ENCODE measurements around the gene ARHGAP9. TPM values are rescaled to one million over a fixed set of nuclear protein-coding genes. Genes with fewer than 3 reads are reported as not detected.

Gene ARHGAP9
- total RNA-seq (10 to 100 TPM in 2 of 9 donors, 1 to 10 TPM in 7; 2.2 to 33.4 (median 3.9) TPM), polyA plus RNA-seq (1 to 10 TPM; 1.7 to 3.4 TPM)
- long read RNA-seq, donor 1, partial matches to known transcripts, result 0 of 1 reads
- long read RNA-seq, donor 1, other reads (novel, unspliced or antisense), result 0 of 1 reads
- long read RNA-seq, donor 2, partial matches to known transcripts, result 1 of 5 reads
- long read RNA-seq, donor 2, other reads (novel, unspliced or antisense), result 4 of 5 reads
- long read RNA-seq, donor 3, partial matches to known transcripts, result 1 of 5 reads
- long read RNA-seq, donor 3, other reads (novel, unspliced or antisense), result 3 of 5 reads

DNA sequence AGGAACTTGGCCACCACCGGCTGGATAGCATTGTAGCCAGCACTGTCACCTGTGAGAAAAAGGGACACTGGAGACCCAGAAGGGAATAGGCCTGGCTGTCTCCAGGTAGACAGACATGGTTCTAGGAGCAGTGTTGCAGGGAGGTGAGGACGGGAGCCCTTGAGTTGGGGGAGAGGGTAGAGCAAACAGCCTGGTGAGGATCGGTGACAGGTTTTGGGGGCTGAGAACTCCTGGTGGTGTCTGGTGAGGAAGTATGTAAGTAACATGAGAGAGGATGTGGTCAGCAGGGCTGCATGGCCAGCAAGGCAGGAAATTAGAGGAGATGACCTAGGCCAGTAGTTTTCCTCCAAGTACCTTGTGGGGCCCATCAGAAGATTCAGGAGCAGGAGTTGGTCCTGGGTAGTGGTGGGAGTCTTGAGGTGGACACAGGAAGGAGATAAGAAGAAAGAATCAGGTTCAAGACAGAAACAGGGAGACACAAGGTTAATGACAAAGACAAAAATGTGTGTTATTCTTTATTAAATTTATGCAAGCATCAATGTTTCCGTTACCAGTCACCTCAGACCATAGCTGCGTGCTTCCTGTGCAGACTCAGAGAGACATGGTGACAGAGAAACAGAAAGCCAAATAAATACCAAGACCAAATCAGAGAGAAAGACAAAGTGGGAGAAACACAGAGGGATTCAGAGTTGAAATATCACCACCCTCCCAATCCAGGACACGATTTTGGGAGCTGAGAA is at the start of gene ARHGAP9:
TSS of gene ARHGAP9 (minus strand) at position 491 of the 740 bp plus-strand sequence. CDS start at position 31, 460 bp downstream.
- Histone ChIP-seq H3K36me3 (peaks cover 0 to 8% (median 0%) of the 10 kb centered on the region in 9 donors), H3K27ac (peak within 1 kb of the TSS in 5 of 12 donors; percentile 4 to 94 (median 62)), H3K9me3 (no peaks in the 10 kb centered on the region), H3K4me1 (peaks cover 0 to 50% (median 15%) of the 10 kb centered on the region in 12 donors), H3K27me3 (peaks cover 12 to 41% (median 22%) of the 10 kb centered on the region in 9 donors), H3K4me3 (peak within 1 kb of the TSS in 2 of 12 donors; percentile 50 to 68)
- DNase-seq (no peak), ATAC-seq (peak in 1 of 4 donors; percentile 31)
- 69 to 79% (median 75%) methylated on average over 6 of the region's 6 CpGs for WGBS, 4 donors
- intact Hi-C loops (cut with DNase I), result no loop called here
- TF ChIP-seq, protein P1, sequence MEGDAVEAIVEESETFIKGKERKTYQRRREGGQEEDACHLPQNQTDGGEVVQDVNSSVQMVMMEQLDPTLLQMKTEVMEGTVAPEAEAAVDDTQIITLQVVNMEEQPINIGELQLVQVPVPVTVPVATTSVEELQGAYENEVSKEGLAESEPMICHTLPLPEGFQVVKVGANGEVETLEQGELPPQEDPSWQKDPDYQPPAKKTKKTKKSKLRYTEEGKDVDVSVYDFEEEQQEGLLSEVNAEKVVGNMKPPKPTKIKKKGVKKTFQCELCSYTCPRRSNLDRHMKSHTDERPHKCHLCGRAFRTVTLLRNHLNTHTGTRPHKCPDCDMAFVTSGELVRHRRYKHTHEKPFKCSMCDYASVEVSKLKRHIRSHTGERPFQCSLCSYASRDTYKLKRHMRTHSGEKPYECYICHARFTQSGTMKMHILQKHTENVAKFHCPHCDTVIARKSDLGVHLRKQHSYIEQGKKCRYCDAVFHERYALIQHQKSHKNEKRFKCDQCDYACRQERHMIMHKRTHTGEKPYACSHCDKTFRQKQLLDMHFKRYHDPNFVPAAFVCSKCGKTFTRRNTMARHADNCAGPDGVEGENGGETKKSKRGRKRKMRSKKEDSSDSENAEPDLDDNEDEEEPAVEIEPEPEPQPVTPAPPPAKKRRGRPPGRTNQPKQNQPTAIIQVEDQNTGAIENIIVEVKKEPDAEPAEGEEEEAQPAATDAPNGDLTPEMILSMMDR (IDR thresholded peaks at IDR 0.05), result no peak
- TF ChIP-seq POLR2A (IDR thresholded peaks at IDR 0.05), result no peak

DNA sequence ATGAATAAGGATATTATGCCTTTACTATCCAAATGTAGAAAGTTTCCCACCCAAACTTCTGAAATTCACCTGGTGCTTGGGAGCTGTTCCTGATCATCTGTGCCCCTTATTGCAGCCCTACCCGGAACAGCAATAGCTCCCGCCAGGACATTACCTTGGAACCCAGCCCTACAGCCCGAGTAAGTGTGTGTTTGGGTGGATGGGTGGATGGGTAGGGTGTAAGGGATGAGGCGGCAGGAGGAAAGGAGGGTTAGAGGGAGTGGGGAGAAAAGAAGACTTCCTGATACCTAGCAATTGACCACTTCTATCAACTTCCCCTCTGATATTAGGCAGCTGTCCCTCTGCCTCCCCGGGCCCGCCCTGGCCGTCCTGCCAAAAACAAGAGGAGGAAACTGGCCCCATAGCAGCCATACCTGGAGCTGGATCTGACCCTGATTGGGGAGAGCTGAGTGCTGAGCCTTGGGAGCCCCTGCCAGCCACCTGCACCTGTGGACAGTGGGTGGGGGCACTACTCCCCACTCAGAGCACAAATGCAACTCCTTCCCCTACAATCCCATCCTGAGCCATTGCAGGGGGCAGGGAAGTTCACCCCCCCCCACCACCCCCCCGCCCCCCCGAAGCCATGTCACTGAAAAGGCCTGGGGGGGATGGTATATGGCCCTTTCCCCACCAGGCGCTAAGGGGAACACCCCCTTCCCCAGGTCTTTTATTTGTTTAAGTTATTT is 49.3 kb upstream of the ARHGAP9 start:
- peaks cover 4 to 100% (median 94%) of the 10 kb centered on the region in 9 donors for H3K36me3 ChIP-seq
- no peak overlapping the region for H3K4me3 ChIP-seq
- H3K9me3 ChIP-seq, result no peaks in the 10 kb centered on the region
- DNase-seq (peak in 1 of 5 donors; percentile 27), ATAC-seq (no peak)
- WGBS, 4 donors, result 75 to 80% (median 75%) methylated on average over 10 of the region's 10 CpGs
- TF ChIP-seq POLR2A (IDR thresholded peaks at IDR 0.05), result no peak
- TF ChIP-seq, protein P1 (IDR thresholded peaks at IDR 0.05), result no peak
- H3K4me1 ChIP-seq, result peaks cover 0 to 17% (median 13%) of the 10 kb centered on the region in 12 donors
- peak overlapping the region in 1 of 12 donors; percentile 21 for H3K27ac ChIP-seq
- intact Hi-C loops (cut with DNase I), result no loop called here
- H3K27me3 ChIP-seq, result no peaks in the 10 kb centered on the region

DNA sequence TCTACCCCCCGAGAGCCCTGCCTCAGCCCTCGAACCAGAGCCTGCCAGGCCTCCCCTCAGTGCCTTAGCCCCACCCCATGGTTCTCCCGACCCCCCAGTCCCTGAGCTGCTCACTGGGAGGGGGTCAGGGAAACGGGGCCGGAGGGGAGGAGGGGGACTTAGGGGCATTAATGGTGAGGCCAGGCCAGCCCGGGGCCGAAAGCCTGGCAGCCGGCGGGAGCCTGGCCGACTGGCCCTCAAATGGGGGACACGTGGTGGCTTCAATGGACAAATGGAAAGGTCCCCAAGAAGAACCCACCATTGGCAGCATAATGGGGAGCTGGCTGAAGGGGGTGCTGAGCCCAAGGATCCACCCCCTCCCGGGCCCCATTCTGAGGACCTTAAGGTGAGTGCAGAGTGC is 48.5 kb upstream of the ARHGAP9 start:
- Histone ChIP-seq H3K27ac (no peak overlapping the region), H3K36me3 (peaks cover 2 to 93% (median 88%) of the 10 kb centered on the region in 9 donors), H3K9me3 (no peaks in the 10 kb centered on the region), H3K4me1 (peaks cover 0 to 24% (median 21%) of the 10 kb centered on the region in 12 donors), H3K27me3 (no peaks in the 10 kb centered on the region), H3K4me3 (no peak overlapping the region)
- DNase-seq (no peak), ATAC-seq (no peak)
- TF ChIP-seq, protein P1 (IDR thresholded peaks at IDR 0.05), result no peak
- no peak for TF ChIP-seq POLR2A (IDR thresholded peaks at IDR 0.05)
- 83 to 90% (median 85%) methylated on average over 8 to 12 of the region's 12 CpGs for WGBS, 4 donors
- intact Hi-C loops (cut with DNase I), result no loop called here
